GM21825 (cell line): ENCODE data around the gene NOS1AP.

Source experiments
- ATAC-seq: cut with Tn5 transposase; IDR thresholded peaks from one replicate; pipeline ENCODE4 v1.9.1; 2021; ENCODE audit warnings: mild to moderate bottlenecking, moderate library complexity; ENCODE audit not compliant: unreplicated experiment

NOS1AP gene

DNA sequence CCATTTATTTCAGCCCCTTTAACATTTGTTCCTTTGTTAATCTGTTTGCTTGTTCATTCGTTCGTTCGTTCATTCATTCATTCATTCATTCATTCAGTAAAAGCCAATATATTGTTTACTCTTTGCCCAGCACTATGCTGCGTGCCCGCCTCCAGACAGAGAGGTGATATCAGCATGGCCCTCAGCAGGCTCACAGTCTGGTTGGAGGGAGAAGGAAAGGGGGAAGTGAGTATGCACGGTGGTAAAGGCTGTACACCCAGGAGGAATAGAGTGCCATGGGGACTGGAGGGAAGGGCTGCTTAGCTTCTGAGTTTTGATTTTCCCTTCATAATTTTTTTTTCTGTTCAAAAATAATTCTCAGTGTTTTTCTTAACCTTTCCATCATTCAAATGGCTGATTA is 144.7 kb downstream of the NOS1AP start:
- no peak for ATAC-seq

- ATAC-seq = no peak
These were observed 146.4 kb downstream of the NOS1AP start for GRCh38 chr1:162215902-162216301.

DNA sequence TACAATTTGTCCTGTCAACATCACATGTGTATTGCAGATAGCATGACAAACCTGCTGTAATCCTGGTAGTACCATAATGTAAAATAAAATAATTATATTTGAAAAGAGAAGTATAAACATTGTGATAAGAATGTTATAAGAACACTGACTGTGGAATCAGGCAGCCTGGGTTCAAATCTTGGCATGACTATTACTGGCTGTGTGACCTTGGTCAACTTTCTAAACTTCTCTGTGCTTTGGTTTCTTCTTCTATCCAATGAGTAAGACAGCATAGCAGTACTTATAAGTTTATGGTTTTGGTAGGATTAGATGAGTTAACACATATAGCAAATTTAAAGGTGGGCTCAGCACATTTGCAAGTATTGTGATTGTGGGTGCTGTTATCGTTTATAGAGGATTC is 147.1 kb downstream of the NOS1AP start:
- no peak for ATAC-seq

GRCh38 chr1:162217706-162218105 is 148.2 kb downstream of the NOS1AP start:
- ATAC-seq = no peak

GRCh38 chr1:162218546-162218945 is 149.1 kb downstream of the NOS1AP start:
- no peak for ATAC-seq

GRCh38 chr1:162218975-162219374 is 149.5 kb downstream of the NOS1AP start:
- ATAC-seq = no peak

DNA sequence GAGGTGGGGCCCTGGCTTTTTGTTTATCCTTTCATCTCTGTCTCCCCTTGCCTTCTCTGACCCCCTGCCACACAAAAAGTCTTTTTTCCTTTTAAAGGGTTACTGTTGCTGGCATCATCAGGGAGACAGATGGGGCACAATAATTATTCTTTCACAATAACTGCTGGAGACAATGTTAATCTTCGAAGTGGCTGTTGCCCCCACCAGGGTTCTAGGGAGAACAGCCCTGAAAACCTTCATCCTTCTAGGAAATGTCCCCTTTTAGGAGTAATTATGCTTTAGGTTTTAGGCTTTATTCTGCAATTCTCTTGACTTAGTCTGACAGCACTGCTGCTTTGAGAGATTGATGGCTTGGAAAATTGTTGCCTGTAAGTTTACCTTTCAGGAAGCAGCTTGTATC is 150.0 kb downstream of the NOS1AP start:
- no peak for ATAC-seq

DNA sequence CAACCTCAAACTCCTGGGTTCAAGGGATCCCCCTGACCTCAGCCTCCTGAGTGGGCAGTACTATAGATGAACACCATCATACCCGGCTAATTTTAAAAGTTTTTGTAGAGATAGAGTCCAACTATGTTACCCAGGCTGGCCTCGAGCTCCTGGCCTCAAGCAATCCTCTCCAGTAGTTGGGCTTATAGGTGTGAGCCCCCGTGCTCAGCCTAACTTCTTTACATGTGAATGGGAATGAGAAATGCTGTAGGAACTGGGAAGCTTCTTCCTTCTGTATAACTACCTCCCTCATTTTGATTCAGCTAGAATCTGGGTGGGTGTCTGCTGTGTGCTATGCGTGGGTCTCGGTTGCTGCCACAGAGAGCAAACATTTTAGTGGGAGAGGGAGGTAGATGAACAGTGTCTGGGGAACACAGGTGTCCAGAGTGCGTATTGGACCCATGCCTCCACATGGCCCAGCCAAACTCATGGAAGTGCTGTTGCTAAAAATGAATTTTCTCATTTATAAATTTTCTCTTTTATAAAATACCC is 150.6 kb downstream of the NOS1AP start:
- no peak for ATAC-seq

GRCh38 chr1:162222014-162222413 is 152.5 kb downstream of the NOS1AP start:
- no peak for ATAC-seq

DNA sequence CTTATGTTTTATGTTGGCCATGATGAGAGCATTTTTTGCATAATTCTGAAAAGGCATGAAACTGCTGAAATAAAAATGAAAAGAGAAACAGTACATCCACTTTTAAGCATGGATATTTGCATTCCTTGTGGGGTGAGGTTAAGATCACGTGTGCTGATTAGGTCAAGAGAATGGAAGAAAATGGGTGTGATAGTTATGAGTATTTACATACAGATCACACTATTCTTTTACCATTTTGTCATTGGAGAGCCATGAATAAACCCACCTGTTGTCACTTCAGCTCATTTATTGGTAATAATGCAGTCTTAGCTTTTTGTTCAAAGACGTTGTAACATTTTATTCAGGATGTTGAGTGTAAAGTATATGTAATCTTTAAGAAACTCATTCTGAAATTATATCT is 153.2 kb downstream of the NOS1AP start:
- no peak for ATAC-seq

- no peak for ATAC-seq
These were observed 154.0 kb downstream of the NOS1AP start for GRCh38 chr1:162223488-162223887.

DNA sequence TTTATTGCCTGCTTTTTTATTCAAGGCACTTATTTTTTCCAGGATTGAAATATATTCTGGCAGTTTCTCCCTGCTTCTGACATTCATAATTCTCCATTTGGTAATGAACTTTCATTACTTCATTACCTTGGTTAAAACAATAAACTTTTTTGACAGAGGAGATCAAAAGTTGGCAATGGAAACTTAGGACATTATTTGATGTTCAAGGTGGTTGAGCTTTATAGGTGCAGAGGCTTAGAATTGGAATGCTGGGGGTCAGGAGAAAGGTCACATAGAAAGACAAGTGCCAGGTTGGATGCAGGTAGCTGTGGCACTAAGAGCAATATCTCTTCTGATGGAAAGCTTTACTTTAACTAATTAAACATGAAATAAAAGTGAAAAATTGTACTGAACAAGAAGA is 154.8 kb downstream of the NOS1AP start:
- no peak for ATAC-seq

GRCh38 chr1:162228586-162228985 is 159.1 kb downstream of the NOS1AP start:
- ATAC-seq = no peak

DNA sequence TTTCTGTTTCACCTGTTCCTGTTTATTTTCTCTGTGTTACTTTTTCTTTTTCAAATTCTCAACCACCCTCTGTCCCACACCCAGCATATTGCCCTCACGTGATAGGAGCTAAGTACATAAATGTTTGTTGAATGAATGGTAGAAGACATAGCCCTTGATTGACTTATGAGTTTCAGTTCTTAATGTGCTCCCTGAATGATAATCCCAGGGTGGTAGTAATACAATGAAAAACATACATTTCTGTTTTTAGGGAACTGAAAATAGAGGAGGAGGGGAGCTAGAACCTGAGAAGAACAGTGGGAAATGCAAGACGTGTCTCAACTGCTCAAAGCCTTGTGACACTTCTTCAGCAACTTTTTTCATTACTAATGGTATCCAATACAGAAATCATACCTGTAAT is 160.1 kb downstream of the NOS1AP start:
- no peak for ATAC-seq

DNA sequence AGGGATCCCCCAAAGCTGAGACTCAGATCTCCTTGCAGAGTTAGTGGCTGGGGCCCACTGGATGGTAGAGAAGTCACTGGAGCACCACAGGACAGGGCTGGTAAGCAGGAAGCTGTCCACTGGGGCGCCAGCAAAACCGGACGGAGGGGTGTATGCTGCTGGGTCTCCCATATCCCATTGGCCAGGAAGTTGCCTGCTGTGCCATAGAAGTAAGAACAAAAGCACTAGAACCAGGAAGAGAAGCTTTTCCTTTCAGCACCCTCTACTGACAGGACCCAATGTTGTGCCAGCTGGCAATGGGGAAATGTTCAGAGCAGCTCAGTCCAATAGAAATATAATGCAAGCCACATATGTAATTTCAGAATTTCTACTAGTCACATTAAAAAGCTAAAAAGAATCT is 160.6 kb downstream of the NOS1AP start:
- no peak for ATAC-seq

DNA sequence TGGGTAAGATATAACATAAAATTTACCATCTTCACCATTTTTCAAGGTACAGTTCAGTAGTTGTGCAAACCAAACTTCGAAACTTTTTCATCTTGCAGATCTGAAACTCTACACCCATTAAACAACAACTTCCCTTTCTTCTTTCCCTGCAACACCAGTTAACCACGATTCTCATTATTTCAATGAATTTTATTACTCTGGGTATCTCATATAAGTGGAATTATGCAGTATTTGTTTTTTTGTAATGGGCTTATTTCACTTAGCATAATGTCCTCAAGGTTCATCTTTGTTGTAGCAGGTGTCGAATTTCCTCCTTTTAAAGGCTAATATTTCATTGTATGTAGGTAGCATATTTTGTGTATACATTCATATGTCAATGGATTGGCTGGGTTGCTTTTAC is 161.0 kb downstream of the NOS1AP start:
- no peak for ATAC-seq

- no peak for ATAC-seq
These were observed 162.7 kb downstream of the NOS1AP start for GRCh38 chr1:162232034-162232711.

- ATAC-seq = no peak
These were observed 163.6 kb downstream of the NOS1AP start for GRCh38 chr1:162233066-162233465.

GRCh38 chr1:162233937-162234336 is 164.4 kb downstream of the NOS1AP start:
- ATAC-seq = no peak

DNA sequence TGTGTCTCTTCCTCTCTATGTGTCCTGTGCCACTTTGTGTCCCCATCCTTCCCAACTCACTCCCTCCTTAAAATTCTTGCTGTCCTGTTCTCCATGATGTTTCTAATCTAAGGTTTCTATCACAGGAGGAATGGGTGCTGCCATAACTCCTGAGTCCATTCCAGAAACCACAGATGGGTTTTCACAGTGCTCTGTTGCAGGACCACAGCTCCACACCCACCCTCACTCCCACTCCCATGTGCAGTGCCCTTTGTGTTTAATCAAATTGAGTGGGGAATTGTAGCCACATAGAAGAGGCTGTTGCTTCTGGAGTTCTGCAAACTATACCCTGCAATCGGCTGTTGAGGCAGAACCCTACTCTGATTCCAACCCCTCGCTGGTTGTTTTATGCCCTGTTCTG is 165.1 kb downstream of the NOS1AP start:
- ATAC-seq = no peak

DNA sequence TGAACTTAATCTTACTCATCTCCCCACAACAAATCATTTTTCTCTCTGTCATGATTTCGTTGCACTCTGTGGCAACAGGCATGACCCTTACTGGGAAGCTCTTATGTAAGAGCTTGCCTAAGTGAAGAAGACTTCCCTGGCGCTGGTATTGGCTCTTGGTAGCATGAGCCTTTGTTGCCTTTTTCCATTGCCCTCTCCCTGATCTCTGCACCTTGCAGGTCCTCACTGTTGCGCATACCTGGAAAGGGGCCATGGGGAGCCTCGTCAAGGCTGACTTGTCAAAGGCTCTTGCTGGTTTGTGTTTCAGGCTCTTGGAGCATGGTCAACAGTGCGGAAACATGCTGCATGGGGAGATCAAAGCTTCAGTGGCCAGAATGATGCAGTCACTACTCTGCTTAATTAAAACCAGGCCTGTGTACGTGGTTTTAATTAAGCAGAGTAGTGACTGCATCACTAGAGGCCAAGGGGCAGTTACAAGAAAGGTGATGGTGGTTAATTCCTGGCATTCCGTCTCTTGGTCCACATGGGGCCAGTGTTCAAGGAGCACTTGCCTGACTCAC is 165.8 kb downstream of the NOS1AP start:
- ATAC-seq = no peak

DNA sequence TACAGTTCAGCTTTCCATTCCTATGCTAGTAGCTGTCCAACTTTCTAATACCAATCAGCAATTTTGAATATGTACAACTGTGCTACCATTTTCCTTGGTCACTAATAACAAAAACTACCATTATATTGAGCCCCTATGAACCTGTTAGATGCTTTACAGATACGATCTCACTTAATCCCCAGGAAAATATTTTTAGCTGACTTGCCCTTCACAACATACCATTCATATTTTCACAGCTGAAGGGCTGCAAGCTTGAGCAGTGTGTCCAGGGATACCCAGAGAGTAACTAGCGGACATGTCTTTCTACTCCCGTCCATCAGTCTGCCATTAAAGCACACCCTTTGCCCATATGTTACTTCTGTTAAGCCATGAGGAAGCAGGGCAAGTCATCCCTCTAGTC is 166.7 kb downstream of the NOS1AP start:
- no peak for ATAC-seq

- no peak for ATAC-seq
These were observed 167.1 kb downstream of the NOS1AP start for GRCh38 chr1:162236618-162237017.
